A673 (cell line): ENCODE data around the gene AJM1. TPM values are rescaled to one million over a fixed set of nuclear protein-coding genes. Genes with fewer than 3 reads are reported as not detected.

Experiments
- BruUV-seq: library from RNA; stranded (reverse); fragments of 400-500 nt; replicated peaks from 2 replicates; lab custom pipeline; 2021; lab: Mats Ljungman, UMichigan
- CTCF ChIA-PET: fragments of 300-600 bp; sonication (Branson Sonifier 250); formaldehyde crosslinking; loops from one replicate; lab custom pipeline; 2022; ENCODE audit warnings: antibody characterized with exemption; lab: Charles Lee
- POLR2A ChIA-PET: fragments of 300-600 bp; sonication (Branson Sonifier 250); formaldehyde crosslinking; loops from one replicate; lab custom pipeline; 2022; ENCODE audit warnings: antibody characterized with exemption; ENCODE audit not compliant: low non-redundant PET; lab: Charles Lee
- DNase-seq: peaks from one replicate; pipeline ENCODE4 v3.0.0-alpha.2; 2015; ENCODE audit warnings: low spot score
- H3K27ac ChIP-seq: fragments of 200-600 bp; sonication (generic); 2 replicates; pipeline ENCODE4 v1.5.1; 2016; ENCODE audit warnings: mixed run types, low read depth, mild to moderate bottlenecking, mixed read lengths, antibody characterized with exemption, low read length; ENCODE audit not compliant: poor library complexity, severe bottlenecking
- H3K27me3 ChIP-seq: fragments of 200-600 bp; sonication (generic); replicated peaks from 2 replicates; pipeline ENCODE4 v1.6.1; 2017; ENCODE audit warnings: mixed run types, low read depth, mild to moderate bottlenecking, mixed read lengths, antibody characterized with exemption, low read length; ENCODE audit not compliant: insufficient read depth, poor library complexity
- H3K36me3 ChIP-seq: fragments of 200-600 bp; sonication (generic); 2 replicates; pipeline ENCODE4 v1.6.1; 2016; ENCODE audit warnings: mixed run types, mild to moderate bottlenecking, mixed read lengths, antibody characterized with exemption, low read length; ENCODE audit not compliant: insufficient read depth, poor library complexity, severe bottlenecking
- H3K4me1 ChIP-seq: fragments of 200-600 bp; sonication (generic); 2 replicates; pipeline ENCODE4 v1.6.1; 2017; ENCODE audit warnings: mixed run types, mild to moderate bottlenecking, mixed read lengths, antibody characterized with exemption, low read length; ENCODE audit not compliant: insufficient read depth, poor library complexity, severe bottlenecking
- H3K4me3 ChIP-seq: fragments of 200-600 bp; sonication (generic); 2 replicates; pipeline ENCODE4 v1.5.1; 2016; ENCODE audit warnings: low read depth, mixed run types, mild to moderate bottlenecking, mixed read lengths, low read length; ENCODE audit not compliant: poor library complexity, severe bottlenecking
- H3K9me3 ChIP-seq: fragments of 200-600 bp; sonication (generic); 2 replicates; pipeline ENCODE4 v1.6.1; 2016; ENCODE audit warnings: mixed run types, low read depth, mild to moderate bottlenecking, mixed read lengths, antibody characterized with exemption, low read length; ENCODE audit not compliant: poor library complexity, severe bottlenecking
- EZH2 ChIP-seq: fragments of 200-600 bp; sonication (generic); IDR thresholded peaks from 2 replicates; pipeline ENCODE4 v1.6.1; 2017; ENCODE audit warnings: borderline replicate concordance, low read depth, mild to moderate bottlenecking, mixed read lengths, antibody characterized with exemption, low read length; ENCODE audit not compliant: poor library complexity, severe bottlenecking
- intact Hi-C: fragments of 100-400 bp; cut with micrococcal nuclease; formaldehyde crosslinking; loops from one replicate; pipeline ENCODE4 v1.10.0; 2022; ENCODE audit not compliant: unreplicated experiment
- total RNA-seq: library from RNA; stranded (reverse); gene quantifications from 2 replicates; pipeline ENCODE4 v1.2.3, GENCODE V29; 2021
- TF ChIP-seq, protein P1 (sequence below): fragments of 300-800, 200-600 bp; sonication (generic); conservative IDR thresholded peaks from 2 replicates; pipeline ENCODE4 v1.5.1; 2017; ENCODE audit warnings: low read depth, mild to moderate bottlenecking, antibody characterized with exemption, low read length, moderate library complexity, mixed read lengths

AJM1 gene
- total RNA-seq, 1 experiment from 2014 or later = 2.0 TPM

DNA sequence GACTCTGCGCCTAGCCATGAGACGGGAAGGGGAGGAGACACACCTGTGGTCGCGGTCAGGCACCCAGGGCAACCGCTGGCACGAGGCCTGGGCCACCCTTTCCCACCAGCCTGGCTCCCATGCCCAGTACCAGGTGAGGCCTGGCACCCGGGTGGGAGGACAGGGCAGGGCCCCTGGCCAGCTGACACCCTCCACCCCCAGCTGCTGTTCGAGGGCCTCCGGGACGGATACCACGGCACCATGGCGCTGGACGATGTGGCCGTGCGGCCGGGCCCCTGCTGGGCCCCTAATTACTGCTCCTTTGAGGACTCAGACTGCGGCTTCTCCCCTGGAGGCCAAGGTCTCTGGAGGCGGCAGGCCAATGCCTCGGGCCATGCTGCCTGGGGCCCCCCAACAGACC is 14.9 kb downstream of the AJM1 start:
- BruUV-seq = no TSS peak
- H3K27me3 ChIP-seq = no peaks in the 10 kb centered on the region
- no peaks in the 10 kb centered on the region for H3K4me1 ChIP-seq
- H3K9me3 ChIP-seq = no peaks in the 10 kb centered on the region
- no peak overlapping the region for H3K27ac ChIP-seq
- ChIA-PET CTCF (no interaction called here), POLR2A (interaction anchor here (0.5 kb wide), 1 partner anchor 15 kb away, joined by 12 read pairs; no protein-coding TSS in a partner anchor)
- DNase-seq = no peak
- TF ChIP-seq, protein P1, sequence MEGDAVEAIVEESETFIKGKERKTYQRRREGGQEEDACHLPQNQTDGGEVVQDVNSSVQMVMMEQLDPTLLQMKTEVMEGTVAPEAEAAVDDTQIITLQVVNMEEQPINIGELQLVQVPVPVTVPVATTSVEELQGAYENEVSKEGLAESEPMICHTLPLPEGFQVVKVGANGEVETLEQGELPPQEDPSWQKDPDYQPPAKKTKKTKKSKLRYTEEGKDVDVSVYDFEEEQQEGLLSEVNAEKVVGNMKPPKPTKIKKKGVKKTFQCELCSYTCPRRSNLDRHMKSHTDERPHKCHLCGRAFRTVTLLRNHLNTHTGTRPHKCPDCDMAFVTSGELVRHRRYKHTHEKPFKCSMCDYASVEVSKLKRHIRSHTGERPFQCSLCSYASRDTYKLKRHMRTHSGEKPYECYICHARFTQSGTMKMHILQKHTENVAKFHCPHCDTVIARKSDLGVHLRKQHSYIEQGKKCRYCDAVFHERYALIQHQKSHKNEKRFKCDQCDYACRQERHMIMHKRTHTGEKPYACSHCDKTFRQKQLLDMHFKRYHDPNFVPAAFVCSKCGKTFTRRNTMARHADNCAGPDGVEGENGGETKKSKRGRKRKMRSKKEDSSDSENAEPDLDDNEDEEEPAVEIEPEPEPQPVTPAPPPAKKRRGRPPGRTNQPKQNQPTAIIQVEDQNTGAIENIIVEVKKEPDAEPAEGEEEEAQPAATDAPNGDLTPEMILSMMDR = no peak
- TF ChIP-seq EZH2 = no peak
- intact Hi-C loops = no loop called here
- no peak overlapping the region for H3K4me3 ChIP-seq
- H3K36me3 ChIP-seq = peaks cover 16% of the 10 kb centered on the region

DNA sequence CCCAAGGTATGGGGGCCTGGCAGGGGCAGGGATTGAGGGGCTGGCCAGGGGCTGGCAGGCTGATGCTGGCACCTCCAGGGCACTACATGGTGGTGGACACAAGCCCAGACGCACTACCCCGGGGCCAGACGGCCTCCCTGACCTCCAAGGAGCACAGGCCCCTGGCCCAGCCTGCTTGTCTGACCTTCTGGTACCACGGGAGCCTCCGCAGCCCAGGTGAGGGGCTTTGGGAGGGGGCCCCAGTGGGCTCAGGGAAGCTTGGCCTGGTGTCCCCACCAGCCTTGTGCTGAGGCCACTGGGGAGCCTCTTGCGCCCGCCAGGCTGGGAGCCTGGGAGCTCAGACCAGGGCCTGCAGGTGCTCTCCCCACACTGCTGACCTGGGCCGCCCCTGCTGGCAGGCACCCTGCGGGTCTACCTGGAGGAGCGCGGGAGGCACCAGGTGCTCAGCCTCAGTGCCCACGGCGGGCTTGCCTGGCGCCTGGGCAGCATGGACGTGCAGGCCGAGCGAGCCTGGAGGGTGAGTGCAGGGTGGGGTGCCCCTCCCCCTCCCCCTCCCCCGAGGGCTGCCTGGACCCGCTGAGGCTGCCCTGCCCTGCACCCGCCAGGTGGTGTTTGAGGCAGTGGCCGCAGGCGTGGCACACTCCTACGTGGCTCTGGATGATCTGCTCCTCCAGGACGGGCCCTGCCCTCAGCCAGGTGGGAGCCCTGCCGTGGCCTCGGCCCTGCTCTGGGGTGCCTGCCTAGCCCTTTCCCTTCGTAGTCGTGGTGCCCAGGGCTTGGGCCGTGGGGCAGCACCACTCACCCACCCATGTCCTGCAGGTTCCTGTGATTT is 15.5 kb downstream of the AJM1 start:
- Histone ChIP-seq H3K9me3 (no peaks in the 10 kb centered on the region), H3K36me3 (peaks cover 22% of the 10 kb centered on the region), H3K4me3 (no peak overlapping the region), H3K4me1 (no peaks in the 10 kb centered on the region), H3K27me3 (no peaks in the 10 kb centered on the region), H3K27ac (no peak overlapping the region)
- TF ChIP-seq, protein P1 = no peak
- no peak for TF ChIP-seq EZH2
- no peak for DNase-seq
- intact Hi-C loops = no loop called here
- ChIA-PET CTCF (no interaction called here), POLR2A (interaction anchor here (0.5 kb wide), 1 partner anchor 15 kb away, joined by 12 read pairs; no protein-coding TSS in a partner anchor)
- no TSS peak for BruUV-seq

DNA sequence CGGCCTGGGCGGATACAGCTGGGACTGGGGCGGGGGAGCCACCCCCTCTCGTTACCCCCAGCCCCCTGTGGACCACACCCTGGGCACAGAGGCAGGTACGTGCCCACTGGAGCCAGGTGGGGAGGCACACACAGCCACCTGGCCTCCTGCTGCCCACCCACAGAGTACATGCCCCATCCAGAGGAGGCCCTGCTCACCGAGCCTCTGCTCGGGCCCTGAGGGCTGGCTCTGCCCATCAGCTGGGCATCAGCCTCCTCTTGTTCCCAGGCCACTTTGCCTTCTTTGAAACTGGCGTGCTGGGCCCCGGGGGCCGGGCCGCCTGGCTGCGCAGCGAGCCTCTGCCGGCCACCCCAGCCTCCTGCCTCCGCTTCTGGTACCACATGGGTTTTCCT is 16.2 kb downstream of the AJM1 start:
- intact Hi-C loops = no loop called here
- no peak overlapping the region for H3K4me3 ChIP-seq
- CTCF ChIA-PET = no interaction called here
- no TSS peak for BruUV-seq
- no peaks in the 10 kb centered on the region for H3K27me3 ChIP-seq
- TF ChIP-seq, protein P1 = no peak
- no peak for TF ChIP-seq EZH2
- H3K36me3 ChIP-seq = peaks cover 28% of the 10 kb centered on the region
- POLR2A ChIA-PET = no interaction called here
- H3K9me3 ChIP-seq = no peaks in the 10 kb centered on the region
- no peak for DNase-seq
- no peak overlapping the region for H3K27ac ChIP-seq
- H3K4me1 ChIP-seq = no peaks in the 10 kb centered on the region
